Common myeloid progenitor, CD34-positive (primary cell): ENCODE results near the gene ZBTB48.

ENCODE experiments used
- CTCF ChIA-PET: fragments of 350-600 bp; sonication (Branson Sonifier 250); formaldehyde crosslinking; loops from one replicate; lab custom pipeline; 2021; ENCODE audit warnings: antibody characterized with exemption; lab: Charles Lee
- POLR2A ChIA-PET: fragments of 350-600 bp; sonication (Branson Sonifier 250); formaldehyde crosslinking; loops from one replicate; lab custom pipeline; 2021; ENCODE audit warnings: antibody characterized with exemption; lab: Charles Lee
- DNase-seq, 3 donors: peaks; one replicate each; pipeline versions ENCODE4 v3.0.0 to v3.0.0-alpha.2; 2013
- H3K27ac ChIP-seq, 2 experiments: 1 replicate in 1 of 2; 2 replicates in 1 of 2; pipeline ENCODE4 v1.7.0; 2013; ENCODE audit warnings: inconsistent platforms in 2 of 2, low read length in 2 of 2, mild to moderate bottlenecking in 2 of 2, low read depth in 1 of 2, moderate library complexity in 1 of 2; ENCODE audit not compliant: severe bottlenecking in 2 of 2, insufficient read depth in 1 of 2, poor library complexity in 1 of 2
- H3K27me3 ChIP-seq, 5 experiments: replicated peaks in 2 of 5; 1 replicate in 3 of 5; 2 replicates in 2 of 5; pipeline versions ENCODE4 v1.6.1 to v1.7.0; 2013; ENCODE audit warnings: low read length in 4 of 5, mild to moderate bottlenecking in 2 of 5, moderate library complexity in 2 of 5, inconsistent platforms in 1 of 5; ENCODE audit not compliant: insufficient read depth in 5 of 5, control insufficient read depth in 4 of 5
- H3K36me3 ChIP-seq, 4 experiments: 1 replicate in 2 of 4; 2 replicates in 2 of 4; pipeline versions ENCODE4 v1.6.1 to v1.7.0; 2013; ENCODE audit warnings: low read length in 3 of 4, control low read depth in 1 of 4, mild to moderate bottlenecking in 1 of 4; ENCODE audit not compliant: control insufficient read depth in 4 of 4, insufficient read depth in 4 of 4
- H3K4me1 ChIP-seq, 4 experiments: 1 replicate in 3 of 4; 2 replicates in 1 of 4; pipeline versions ENCODE4 v1.6.1 to v1.7.1; 2013; ENCODE audit warnings: low read length in 3 of 4, mild to moderate bottlenecking in 3 of 4, control low read depth in 1 of 4, inconsistent platforms in 1 of 4, moderate library complexity in 1 of 4; ENCODE audit not compliant: control insufficient read depth in 4 of 4, insufficient read depth in 4 of 4; ENCODE audit errors: control extremely low read depth in 1 of 4
- H3K4me3 ChIP-seq, 7 experiments: 1 replicate in 4 of 7; 2 replicates in 3 of 7; pipeline versions ENCODE4 v1.5.1 to v1.7.0; 2013; ENCODE audit warnings: mild to moderate bottlenecking in 7 of 7, low read length in 6 of 7, moderate library complexity in 6 of 7, inconsistent platforms in 2 of 7, low read depth in 2 of 7, control low read depth in 1 of 7; ENCODE audit not compliant: insufficient read depth in 4 of 7, control insufficient read depth in 1 of 7; ENCODE audit errors: extremely low read depth in 1 of 7
- H3K9me3 ChIP-seq, 5 experiments: 1 replicate in 4 of 5; 2 replicates in 1 of 5; pipeline versions ENCODE4 v1.6.1 to v1.7.1; 2013; ENCODE audit warnings: low read length in 4 of 5, mild to moderate bottlenecking in 2 of 5, inconsistent platforms in 1 of 5, low read depth in 1 of 5, moderate library complexity in 1 of 5; ENCODE audit not compliant: control insufficient read depth in 4 of 5, insufficient read depth in 2 of 5; ENCODE audit errors: control extremely low read depth in 1 of 5
- WGBS: methylation state at CpG from one replicate; pipeline ENCODE4 v1.1.5; 2013; ENCODE audit not compliant: insufficient coverage; 5-methylcytosine and 5-hydroxymethylcytosine counted together

Gene ZBTB48

DNA sequence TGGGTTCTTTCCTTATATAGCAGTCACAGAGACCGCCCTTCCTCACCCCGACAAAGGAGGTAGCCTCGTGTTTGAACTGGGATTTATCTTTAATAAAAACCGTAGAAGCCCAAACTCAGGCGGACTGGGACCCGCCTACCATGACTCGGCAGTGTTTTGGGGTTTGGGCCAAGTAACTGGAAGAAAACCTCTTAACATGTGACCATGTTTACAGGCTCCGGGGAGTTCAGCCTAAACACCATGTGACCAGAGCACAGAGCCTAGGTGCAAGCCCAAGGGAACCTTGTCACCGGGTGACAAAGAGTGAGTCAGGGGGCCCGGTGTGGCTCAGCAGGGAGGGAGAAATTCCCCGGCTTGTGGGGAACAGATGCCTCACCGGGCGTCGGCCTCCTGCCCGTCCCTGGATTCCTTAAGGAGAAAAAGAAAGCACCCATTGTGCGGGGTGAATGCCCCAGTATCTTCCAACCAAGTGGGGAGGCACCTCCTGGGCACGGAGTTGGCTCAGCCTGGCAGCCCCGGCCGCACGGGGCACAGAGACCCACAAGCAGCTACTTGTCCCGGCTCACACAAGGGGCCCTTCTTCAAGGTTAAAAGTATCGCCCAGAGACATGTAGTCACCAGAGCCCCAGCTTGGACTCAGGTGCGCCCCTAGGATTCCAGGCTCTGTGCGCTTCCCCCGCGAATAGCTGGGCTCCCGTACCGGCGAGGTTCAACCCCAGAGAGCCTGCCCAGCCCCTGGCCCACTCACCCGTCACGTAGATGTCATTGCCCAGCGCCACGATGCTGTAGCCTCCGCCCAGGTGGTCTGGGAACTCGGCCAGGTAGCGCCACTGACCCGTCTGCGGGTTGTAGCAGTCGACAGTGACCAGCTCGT, 21.5 kb downstream of the ZBTB48 start:
- WGBS: 0% methylated on average over 28 of the region's 40 CpGs
- Histone ChIP-seq H3K9me3 (no peaks in the 10 kb centered on the region), H3K36me3 (peaks cover 0 to 28% (median 21%) of the 10 kb centered on the region in 4 experiments), H3K27ac (peak overlapping the region; percentile 54 to 87), H3K27me3 (no peaks in the 10 kb centered on the region), H3K4me3 (peak overlapping the region; percentile 72 to 97 (median 89)), H3K4me1 (peaks cover 10 to 58% (median 56%) of the 10 kb centered on the region in 4 experiments)
- CTCF ChIA-PET: interaction anchor here (1.0 to 6.5 kb wide), 9 partner anchors 12 to 46 kb away, joined by 3 to 48 read pairs (median 4); partner anchors contain the start of genes TAS1R1 and ZBTB48
- DNase-seq: peak; percentile 86 to 95 (median 94)
- POLR2A ChIA-PET: interaction anchor here (0.8 to 2.1 kb wide), 6 partner anchors 10 to 22 kb away, joined by 3 to 11 read pairs (median 5); partner anchors contain the start of gene ZBTB48

DNA sequence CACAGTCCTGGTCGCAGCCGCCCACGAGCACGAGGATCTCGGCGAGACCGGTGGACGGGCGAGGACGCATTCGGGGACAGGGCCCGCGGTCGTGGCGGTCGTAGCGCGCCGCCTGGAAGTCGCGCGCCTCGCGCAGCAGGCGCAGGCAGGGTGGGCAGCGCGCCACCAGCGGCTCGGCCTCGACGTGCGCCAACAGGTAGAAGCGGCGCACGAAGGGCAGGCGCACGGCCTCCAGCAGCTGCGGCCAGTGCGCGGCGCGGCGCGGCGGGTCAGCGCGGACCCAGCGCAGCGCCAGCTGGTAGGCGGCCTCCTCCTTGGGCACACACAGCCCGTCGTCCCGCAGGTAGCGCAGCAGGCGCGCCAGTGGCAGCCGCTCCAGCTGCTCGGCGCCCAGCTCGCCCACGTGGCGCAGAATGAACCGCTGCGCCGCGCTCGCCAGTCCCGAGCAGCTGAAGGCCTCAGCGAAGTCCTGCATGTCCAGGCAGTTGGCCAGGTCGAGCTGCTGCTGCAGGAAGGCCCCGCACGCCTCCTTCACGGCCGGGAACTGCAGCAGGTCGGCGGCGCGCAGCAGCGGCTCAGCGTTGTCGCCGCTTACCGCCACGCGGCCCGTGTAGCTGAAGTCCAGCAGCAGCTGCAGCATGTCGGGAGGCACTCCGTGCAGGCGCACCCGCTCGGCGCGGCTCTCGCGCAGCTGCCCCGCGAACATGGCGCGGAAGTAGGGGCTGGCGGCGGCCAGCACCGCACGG, 22.3 kb downstream of the ZBTB48 start:
- peaks cover 10 to 58% (median 56%) of the 10 kb centered on the region in 4 experiments for H3K4me1 ChIP-seq

GRCh38 chr1:6602669-6603237, 23.0 kb downstream of the ZBTB48 start, which contains the start of gene KLHL21:
Gene KLHL21 (minus strand): TSS chr1:6602869. CDS start chr1:6602817, 52 bp downstream.
- H3K27me3 ChIP-seq: no peaks in the 10 kb centered on the region
- peaks cover 0 to 13% (median 8%) of the 10 kb centered on the region in 4 experiments for H3K36me3 ChIP-seq
- H3K4me1 ChIP-seq: peaks cover 10 to 56% (median 54%) of the 10 kb centered on the region in 4 experiments
- POLR2A ChIA-PET: interaction anchor here (1.0 to 2.1 kb wide), 5 partner anchors 12 to 41 kb away, joined by 3 to 11 read pairs (median 5); partner anchors contain the start of gene ZBTB48
- WGBS: under 1% methylated on average over 69 of the region's 84 CpGs
- DNase-seq: peak; percentile 89 to 95 (median 93)
- peak within 1 kb of the TSS; percentile 57 to 97 (median 89) for H3K4me3 ChIP-seq
- H3K9me3 ChIP-seq: no peaks in the 10 kb centered on the region
- peak within 1 kb of the TSS; percentile 83 to 96 for H3K27ac ChIP-seq
- CTCF ChIA-PET: interaction anchor here (1.1 to 6.5 kb wide), 6 partner anchors 10 to 23 kb away, joined by 3 to 48 read pairs (median 4); no protein-coding TSS in a partner anchor

More for the DNA sequence above, 22.3 kb downstream of the ZBTB48 start:
- ChIA-PET POLR2A (interaction anchor here (0.8 to 2.1 kb wide), 6 partner anchors 10 to 40 kb away, joined by 3 to 11 read pairs (median 4); partner anchors contain the start of gene ZBTB48), CTCF (interaction anchor here (1.0 to 6.5 kb wide), 8 partner anchors 9 to 47 kb away, joined by 3 to 48 read pairs (median 4); partner anchors contain the start of genes TAS1R1 and ZBTB48)
- DNase-seq: peak in 2 of 3 donors; percentile 44 to 60
- no peaks in the 10 kb centered on the region for H3K27me3 ChIP-seq
- peak overlapping the region; percentile 57 to 97 (median 89) for H3K4me3 ChIP-seq
- H3K9me3 ChIP-seq: no peaks in the 10 kb centered on the region
- H3K27ac ChIP-seq: peak overlapping the region in 1 of 2 experiments; percentile 87
- under 1% methylated on average over 94 of the region's 103 CpGs for WGBS
- peaks cover 0 to 20% (median 15%) of the 10 kb centered on the region in 4 experiments for H3K36me3 ChIP-seq

GRCh38 chr1:6603238-6603914, 23.6 kb downstream of the ZBTB48 start:
- ChIA-PET POLR2A (interaction anchor here (1.0 to 2.1 kb wide), 3 partner anchors 12 to 41 kb away, joined by 3 to 7 read pairs (median 4); no protein-coding TSS in a partner anchor), CTCF (interaction anchor here (0.6 to 6.5 kb wide), 4 partner anchors 9 to 22 kb away, joined by 3 to 48 read pairs (median 4); no protein-coding TSS in a partner anchor)
- Histone ChIP-seq H3K27me3 (no peaks in the 10 kb centered on the region), H3K36me3 (peaks cover 0 to 9% (median 4%) of the 10 kb centered on the region in 4 experiments), H3K4me3 (peak overlapping the region; percentile 54 to 97 (median 78)), H3K9me3 (no peaks in the 10 kb centered on the region), H3K4me1 (peaks cover 10 to 54% (median 52%) of the 10 kb centered on the region in 4 experiments), H3K27ac (peak overlapping the region; percentile 83 to 96)
- 0% methylated on average over 30 of the region's 36 CpGs for WGBS
- peak; percentile 65 to 88 (median 82) for DNase-seq

GRCh38 chr1:6603915-6604558, 24.2 kb downstream of the ZBTB48 start:
- ChIA-PET POLR2A (interaction anchor here (1.0 to 2.1 kb wide), 2 partner anchors 13 to 14 kb away, joined by 4 to 7 read pairs; no protein-coding TSS in a partner anchor), CTCF (interaction anchor here (0.6 to 6.5 kb wide), 5 partner anchors 8 to 48 kb away, joined by 3 to 48 read pairs (median 3); no protein-coding TSS in a partner anchor)
- H3K27ac ChIP-seq: peak overlapping the region; percentile 83 to 96
- H3K27me3 ChIP-seq: no peaks in the 10 kb centered on the region
- no peak for DNase-seq
- no peaks in the 10 kb centered on the region for H3K9me3 ChIP-seq
- H3K36me3 ChIP-seq: peaks cover 0 to 6% (median under 1%) of the 10 kb centered on the region in 4 experiments
- H3K4me1 ChIP-seq: peaks cover 10 to 51% (median 48%) of the 10 kb centered on the region in 4 experiments
- WGBS: 57% methylated on average over 16 of the region's 19 CpGs
- H3K4me3 ChIP-seq: peak overlapping the region in 6 of 7 experiments; percentile 57 to 97 (median 84)
